T-helper 9 cell (primary cell): Measurements from ENCODE around the gene BIRC7.

Source experiments
- DNase-seq: peaks from one replicate; pipeline ENCODE4 v3.0.0-alpha.2; 2020

The BIRC7 gene

DNA sequence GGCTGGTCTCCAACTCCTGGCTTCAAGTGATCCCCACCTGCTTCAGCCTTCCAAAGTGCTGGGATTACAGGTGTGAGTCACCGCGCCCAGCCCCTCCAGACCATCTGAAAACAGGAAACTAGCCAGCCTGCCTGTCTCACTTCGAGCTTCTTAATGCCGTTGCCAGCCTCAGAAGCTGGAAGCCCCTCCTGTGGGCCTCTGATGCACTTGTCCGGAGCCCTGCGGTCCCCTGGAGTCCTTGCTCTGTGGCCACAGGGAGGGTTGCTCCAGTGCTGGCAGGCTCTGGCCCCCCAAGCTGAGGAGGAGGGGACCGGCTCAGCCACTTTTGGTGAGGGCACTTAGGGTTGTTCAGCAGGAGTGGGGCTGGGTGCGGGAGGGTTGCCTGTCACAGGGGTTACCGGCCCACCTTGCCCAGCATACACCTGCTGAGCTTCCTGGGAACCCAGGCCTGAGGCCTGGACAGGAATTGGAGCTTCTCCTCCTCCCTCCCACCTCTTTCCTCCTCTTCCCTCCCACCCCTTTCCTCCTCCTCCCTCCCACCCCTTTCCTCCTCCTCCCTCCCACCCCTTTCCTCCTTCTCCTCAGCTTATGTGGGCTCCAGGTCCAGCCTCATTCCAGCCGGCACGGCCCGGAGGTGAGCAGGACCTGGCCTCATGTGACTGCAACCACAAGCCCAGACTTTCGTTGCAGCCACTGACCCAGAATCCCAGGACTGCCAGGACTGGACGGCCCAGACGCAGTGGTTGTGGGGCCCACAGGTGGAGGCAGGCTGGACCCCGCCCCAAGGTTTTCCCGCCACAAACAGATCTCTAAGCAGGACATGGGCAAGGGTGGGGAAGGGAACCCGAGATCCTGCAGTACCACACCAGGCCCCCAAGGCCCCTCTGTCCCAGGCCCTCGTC lies 9.4 kb upstream of the BIRC7 start:
- DNase-seq, result no peak

DNA sequence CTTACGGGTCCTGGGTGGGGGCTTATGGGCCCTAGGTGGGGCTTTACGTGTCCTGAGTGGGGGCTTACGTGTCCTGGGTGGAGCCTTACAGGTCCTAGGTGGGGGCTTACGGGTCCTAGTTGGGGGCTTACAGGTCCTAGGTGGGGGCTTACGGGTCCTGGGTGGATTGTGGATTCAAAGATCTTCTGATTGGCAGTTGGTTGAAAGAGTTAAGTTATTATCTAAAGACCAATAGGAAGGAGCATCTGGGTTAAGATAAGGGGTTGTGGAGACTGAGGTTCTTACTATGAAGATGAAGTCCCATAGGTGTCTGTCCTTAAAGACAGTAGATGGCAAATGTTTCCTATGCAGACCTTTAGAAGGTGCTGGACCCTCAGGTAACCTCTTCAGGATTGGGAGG lies 8.4 kb upstream of the BIRC7 start:
- DNase-seq, result no peak

DNA sequence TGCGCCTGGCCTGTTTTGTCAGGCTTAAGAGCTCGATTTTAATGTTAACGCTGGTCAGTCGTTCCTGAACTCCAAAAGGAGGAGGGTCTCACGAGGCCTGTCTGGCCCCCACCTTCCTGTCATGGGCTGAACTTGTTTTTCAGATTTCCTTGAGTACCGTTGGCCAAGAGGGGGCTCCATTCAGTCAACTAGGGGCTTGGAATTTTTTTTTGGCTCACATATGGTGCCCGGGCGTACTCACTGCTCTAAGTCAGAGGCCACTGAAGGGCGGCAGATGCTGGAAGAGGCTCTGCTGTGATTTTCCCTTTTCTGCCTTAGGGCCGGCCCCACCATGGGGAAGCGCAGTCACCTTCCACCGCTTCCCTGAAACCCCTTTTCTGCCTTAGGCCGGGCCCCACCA lies 6.9 kb upstream of the BIRC7 start:
- DNase-seq, result no peak

DNA sequence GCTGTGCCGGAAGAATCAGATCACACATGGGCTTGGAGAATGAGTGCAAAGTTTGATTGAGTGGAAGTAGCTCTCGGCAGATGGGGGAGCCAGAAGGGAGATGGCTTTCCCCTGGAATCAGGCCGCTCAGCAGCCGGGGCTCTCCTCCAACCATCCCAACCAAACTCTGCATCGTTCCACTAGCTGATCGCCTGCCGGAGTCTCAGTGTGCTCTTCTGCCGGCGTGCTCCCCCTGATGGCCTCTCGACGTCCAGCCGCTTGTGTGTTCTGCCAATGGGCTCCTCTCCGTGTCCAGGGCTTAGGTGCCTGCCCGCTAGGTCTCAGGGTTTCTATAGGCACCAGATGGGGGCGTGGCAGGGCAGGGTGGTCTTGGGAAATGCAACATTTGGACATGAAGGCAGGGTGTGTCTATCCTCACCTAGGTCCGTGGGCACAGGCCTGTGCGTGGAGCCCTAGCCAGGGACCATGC lies 4.9 kb upstream of the BIRC7 start:
- no peak for DNase-seq

DNA sequence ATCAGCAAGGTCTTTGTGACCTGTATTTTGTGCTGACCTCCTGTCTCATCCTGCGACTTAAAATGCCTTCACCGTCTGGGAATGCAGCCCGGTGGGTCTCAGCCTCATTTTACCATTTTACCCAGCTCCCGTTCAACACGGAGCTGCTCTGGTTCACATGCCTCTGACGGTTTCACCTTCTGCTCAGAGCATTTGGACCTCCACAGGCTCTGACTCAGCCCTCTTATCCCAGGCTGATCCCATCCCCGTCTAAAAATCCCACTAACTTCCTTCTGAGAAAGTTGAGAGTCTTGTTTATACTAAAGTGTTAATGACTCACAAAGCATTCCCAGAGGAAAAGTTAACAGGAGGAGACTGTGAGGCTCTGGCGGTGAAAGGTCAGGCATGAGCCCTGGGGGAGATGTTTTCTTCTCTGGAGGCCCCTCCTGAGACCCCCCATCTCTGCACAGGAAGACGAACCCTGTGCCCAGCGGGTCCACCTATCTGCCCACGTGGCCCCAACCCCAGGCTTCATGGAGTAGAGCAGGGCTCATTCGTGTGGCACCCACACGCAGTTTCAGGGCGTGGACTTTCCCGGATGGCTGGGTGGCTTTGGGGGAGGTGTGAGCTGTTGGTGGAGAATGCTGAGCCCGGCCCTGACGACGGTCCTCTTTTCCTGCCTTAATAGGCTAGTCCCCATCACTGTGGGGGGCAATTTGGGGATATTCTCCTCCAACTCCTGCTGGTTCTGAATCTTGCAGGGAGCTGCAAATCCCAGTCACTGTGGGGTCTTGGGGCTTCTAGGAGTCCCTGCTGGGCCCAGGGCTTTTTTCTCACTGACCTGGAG lies 3.3 kb upstream of the BIRC7 start:
- DNase-seq, result no peak

DNA sequence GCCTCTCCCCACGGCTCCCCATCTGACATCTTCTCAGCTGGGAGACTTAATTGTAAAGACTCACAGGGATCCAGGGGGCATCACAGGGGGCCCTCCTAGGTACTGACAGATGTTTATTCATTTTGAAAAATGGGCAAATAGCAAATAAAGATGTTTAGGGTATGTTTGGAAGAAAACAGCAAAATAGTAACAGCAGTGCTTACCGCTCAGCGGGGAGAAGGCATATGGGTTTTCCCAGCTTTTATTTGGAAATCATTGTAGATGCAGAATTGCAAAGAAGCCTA lies 2.7 kb upstream of the BIRC7 start:
- no peak for DNase-seq

DNA sequence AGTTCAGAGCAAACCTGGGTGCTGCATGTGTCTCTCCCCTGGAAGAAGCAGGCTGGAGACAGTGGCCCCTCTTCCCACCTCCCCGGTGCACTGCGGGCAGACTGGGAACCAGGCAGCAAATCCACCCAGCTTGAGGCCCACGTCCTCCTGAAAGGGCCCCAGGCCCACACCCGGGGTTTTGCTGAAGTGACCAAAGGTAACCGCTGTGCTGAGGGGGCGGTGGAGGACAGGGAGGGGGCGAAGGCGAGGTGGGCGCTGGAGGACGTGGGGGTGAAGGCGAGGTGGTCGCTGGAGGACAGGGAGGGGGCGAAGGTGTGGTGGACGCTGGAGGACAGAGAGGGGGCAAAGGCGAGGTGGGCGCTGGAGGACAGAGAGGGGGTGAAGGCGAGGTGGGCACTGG lies 1.8 kb upstream of the BIRC7 start:
- DNase-seq, result no peak

DNA sequence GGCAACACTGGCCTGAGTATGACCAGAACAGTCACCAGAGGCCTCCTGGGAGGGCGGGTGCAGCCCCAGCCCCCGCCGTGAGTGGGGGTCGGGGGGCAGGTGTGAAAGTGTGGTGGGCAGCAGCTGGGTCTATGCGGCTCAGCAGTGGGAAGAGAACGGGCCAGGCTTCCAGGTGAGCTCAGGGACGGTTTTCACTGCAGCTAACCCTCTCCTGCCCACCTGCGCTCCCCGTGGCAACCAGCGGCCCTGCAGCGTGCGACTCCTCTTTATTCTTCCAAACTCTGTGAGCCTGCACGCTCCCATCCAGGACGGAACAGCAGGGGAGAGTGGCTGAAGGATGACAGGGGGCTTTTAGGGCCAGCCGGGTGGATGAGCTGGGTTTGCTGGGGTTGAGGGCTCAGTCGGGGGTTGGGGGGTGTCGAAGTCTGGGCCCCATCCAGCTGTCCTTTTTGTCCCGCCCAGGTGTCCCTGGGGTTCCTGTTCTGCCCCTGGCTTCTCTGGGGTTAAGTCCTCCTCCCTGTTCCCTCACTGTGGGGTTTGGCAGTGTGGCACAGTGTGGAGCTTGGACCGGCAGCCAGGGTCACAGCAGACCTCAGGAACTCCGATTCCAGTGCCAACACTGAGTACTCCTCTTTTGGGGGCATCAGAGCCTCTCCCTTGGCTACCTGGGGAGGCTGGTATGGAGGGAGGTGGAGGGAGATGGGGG lies 859 bp upstream of the BIRC7 start:
- DNase-seq, result no peak

DNA sequence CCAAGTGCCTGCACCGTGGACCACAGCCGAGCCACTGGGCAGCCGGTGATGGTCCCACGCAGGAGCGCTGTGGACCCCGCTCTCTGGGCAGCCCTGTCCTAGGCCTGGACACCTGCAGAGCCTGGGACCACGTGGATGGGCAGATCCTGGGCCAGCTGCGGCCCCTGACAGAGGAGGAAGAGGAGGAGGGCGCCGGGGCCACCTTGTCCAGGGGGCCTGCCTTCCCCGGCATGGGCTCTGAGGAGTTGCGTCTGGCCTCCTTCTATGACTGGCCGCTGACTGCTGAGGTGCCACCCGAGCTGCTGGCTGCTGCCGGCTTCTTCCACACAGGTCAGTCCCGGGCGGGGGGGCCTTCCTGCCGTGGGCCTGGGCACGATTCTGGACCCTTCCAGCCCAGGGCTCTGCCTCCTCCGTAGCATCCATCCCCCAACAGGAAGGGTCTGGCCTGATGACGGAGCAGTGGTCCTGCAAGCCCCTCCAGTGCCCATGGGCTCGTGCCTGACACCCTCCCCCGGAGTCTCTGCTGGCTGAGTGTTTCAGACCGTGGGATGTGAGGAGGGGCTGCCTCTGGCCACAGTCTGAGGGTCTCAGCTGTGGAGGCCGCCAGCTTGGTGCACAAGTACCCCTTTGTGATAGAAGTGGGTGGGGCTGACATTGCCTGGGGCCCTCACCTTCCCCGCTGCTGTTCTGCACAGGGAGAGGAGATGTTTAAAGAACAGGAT lies 572 bp downstream of the BIRC7 start:
- DNase-seq, result no peak

DNA sequence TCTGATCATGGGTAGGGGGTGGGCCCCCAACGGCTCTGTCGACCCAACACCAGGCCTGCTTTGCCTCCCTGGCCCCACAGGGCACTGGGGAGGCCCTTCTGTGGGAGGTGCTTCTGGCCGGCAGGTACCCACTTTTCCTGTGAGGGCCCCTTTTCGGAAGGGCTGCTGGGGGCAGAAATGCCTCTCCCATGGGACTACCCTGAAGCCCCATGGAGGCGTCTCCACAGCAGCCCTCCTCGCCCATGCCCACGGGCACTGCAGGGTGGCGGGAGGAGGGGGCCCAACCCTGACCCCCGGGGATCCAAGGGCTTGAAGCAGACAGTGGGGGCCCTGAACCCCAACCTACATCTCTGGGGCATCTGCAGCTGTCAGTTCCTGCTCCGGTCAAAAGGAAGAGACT lies 2.3 kb downstream of the BIRC7 start:
- no peak for DNase-seq

DNA sequence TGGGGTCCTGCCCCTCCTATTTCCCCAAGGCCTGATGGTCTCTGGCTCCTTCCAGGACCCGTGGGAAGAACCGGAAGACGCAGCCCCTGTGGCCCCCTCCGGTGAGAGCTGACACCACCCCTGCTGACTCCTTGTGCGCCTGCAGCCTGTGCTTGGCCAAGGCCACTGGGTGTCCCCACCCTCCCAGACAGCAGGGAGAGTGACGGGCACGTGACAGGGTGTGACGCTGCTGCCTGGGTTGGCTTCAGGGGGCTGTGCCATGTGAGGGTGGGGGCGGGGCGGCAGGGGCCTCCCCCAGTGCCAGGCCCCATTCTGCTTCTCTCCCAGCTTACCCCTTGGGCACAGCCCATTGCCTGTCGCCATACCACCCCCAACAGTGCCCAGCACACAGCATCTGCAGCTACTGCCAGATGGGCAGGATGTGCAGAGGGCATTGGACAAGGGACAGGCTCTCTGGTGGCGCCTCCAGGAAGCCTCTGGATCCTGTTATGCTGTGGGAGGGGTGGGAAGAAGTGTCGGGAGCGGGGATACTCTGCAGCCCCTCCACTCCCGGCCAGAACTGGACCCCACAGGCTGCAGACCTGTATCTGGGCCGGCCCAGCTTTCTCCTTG lies 2.9 kb downstream of the BIRC7 start:
- no peak for DNase-seq

DNA sequence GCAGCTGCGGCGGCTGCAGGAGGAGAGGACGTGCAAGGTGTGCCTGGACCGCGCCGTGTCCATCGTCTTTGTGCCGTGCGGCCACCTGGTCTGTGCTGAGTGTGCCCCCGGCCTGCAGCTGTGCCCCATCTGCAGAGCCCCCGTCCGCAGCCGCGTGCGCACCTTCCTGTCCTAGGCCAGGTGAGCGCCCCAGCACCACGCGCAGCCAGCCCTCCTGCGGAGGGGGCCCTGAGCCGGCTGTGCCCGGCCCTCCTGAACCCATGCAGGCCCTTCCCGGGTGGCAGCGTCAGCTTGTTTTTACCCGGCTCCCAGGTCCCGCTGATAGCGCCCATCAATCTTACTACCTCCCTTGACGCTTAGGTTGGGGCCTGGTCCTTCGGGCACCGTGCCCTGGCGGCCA lies 3.7 kb downstream of the BIRC7 start:
- no peak for DNase-seq

DNA sequence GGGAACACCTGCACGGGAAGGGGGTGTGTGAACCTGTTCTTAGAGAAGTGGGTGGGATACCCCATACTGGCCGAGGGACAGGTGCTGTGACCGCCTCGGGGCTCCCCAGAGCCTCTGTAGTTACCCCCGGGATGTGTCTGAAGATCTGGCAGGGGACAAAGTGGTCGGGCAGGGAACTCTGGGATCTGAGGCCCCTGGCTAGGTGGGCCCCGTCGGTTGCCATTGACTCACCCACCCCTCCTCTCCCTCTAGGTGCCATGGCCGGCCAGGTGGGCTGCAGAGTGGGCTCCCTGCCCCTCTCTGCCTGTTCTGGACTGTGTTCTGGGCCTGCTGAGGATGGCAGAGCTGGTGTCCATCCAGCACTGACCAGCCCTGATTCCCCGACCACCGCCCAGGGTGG lies 4.3 kb downstream of the BIRC7 start:
- no peak for DNase-seq

DNA sequence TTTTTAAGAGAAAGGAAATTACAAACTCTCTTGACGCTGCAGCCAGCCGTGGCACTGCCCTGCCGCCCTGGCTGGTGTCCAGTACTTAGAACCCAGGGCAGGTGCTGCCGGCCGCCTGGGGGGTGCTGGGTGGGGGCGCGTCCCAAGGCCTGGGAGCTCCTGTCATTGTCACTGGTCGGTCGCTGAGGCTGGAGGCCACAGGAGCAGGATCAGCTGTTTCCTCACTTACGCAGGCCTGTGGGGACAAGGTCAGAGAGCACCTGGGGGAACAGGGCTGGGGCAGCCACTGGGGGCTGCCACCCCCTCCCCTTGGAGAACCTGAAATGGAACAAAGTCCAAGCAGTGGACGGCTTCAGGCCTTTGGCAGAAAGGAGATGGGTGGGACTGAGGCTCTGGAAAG lies 5.6 kb downstream of the BIRC7 start:
- no peak for DNase-seq

DNA sequence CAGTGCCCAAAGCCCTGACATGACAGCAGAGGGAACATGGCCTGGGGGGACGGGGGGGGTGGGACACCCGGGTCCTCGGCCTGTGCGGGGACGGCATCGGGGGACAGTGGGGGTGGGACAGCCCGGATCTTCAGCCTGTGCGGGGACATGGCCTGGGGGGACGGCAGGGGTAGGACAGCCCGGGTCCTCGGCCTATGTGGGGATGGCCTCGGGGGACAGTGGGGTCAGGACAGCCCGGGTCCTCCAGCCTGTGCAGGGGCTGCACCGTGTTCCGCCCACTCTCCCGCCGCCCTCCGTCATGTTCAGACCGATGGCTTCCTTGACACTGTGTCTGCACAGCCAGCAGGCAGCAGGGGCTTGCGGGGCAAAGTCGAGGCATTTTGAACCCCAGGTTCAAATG lies 7.0 kb downstream of the BIRC7 start:
- DNase-seq, result no peak

DNA sequence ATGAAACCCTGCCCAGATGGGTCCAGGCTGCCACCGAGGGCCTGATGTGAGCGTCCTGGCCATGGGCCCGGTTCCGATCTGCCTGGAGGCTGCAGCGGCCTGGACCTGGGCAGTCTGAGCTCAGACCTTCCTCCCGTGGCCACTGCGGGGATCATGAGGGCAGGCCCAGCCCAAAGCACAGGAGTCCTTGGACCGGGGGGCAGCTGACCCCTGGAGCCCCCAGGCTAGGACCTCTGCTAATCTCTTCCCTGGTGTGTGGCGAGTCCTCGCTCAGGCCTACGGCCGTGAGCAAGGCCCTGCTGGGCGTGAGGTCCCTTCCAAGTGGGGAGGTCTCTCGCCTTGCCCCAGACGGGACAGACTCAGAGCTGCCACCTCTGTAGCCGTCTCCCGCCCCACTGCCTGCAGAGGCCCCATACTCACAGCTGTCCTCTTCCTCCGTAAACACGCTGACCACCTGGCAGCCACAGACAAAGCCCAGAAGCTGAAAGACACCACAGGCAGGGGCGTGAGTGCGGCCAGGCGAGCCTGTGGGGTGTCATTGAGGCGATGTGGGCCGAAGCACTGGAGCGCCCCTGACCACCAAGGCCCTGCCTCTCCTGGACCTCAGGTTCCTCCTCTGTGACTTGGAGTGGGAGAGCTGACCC lies 8.0 kb downstream of the BIRC7 start:
- no peak for DNase-seq

DNA sequence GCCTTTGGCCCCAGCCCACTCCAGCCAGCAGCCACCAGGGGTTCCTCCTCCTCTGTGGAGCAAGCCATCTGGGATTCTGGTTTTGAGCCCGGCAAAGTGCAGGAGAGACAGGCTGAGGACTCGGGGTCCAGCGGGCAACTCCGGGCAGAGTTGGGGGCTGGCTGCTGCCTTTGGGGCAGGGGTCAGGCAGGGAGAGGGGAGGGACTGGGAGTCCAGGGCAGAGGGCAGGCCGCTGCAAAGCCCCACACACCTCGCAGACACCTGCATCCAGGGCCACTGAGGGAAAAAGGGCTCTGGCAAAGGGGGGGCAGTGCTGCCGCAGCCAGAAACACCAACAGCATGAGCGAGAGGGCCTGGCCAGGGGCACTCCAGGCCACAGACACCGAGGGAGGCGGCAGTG lies 8.8 kb downstream of the BIRC7 start:
- DNase-seq, result no peak

DNA sequence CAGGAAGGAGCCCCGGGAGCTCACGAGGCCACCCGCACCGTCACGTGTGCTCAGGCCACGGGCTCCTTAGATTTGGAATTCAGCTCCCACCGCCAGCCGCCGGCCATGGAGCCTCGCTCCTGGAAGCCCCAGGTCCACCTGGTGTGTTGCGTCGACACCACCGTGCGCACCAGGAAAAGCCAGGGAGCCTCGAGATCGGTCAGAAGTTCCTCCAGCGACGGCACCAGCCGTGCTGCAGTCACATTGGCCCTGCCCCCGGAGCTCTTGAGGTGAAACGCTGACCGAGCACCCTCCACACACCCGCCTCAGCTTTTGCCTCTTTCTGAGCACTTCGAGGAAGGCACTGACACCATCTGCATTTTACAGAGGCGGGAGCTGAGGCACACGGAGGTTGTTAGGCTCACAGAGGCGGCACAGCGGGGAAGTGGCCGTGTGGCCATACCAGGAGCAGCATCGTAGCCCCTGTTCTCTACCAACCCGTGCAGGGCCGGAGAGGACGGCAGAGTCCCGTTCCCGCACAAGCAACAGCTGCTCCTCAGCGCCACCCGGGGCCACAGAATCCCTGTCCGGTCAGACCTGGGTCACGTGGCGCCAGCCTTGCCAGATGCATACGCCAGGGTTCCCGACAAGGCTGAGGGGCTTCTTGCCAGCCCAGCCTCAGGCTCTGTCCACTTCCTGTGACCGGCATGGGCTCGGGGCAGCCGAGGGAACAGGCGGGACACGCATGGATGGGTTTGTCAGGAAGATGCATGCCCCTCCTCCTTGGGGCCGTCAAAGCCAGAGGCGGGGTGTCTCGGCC lies 11.0 kb downstream of the BIRC7 start:
- DNase-seq, result no peak

DNA sequence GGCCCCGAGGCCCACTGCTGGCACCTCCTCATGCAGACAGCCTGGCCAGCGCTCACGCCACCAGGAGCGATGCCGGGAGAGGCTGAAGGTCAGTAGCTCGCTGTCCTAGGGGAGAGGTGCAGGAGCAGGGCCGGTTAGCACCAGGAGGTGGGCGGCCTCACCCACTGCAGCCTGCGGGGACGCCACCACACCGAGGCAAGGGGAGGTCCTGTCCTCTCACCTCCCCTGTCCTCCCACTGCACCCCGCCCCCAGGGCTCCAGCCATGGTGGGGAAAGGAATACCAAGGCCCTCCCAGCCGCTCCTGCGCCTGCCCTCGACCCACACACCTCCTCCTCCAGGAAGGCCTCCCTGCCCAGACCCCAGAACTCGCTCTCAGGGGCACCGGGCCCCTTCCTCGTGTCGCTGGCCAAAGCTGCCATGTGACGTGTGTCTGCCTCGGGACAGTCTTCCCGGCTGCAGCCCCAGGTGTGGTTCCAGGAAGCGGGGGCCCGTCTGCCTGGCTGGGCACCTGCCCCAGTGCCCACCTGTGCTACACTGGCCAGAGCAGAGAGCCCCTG lies 12.0 kb downstream of the BIRC7 start:
- no peak for DNase-seq

DNA sequence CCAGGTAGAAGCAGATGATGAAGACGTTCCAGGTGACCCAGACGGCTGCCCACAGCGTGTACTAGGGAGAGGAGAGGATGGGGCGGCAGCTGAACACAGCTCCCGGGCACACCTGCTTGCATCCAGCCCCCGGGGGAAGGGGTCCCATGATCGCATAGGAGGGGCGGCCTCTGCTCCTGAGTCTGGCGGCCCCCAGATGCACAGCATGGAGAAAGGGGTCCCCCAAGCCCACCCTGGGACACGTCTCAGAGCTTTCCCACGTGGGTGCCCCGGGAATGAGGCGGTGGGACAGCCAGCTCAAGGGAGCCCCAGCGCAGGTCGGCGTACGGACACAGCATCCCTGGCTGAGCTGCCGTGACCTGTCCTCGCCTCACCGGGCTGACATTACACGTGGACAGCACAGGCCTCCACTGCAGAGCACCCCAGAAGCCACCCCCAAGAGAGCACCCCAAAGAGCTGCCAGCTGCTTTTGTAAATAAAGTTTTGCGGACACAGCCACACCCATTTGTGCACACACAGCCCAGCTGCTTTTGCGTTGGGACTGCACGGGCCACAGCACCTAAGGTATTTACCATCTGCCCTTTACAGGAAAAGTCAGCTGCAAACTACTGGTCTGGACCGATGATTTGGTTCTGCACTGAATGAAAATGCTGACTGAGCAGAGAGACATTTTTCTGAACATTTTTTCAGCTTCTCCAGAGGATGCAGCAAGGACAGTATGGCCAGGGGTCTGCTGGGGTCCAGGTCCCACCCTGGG lies 13.3 kb downstream of the BIRC7 start:
- DNase-seq, result no peak
